GM12878 (cell line): Measurements from ENCODE around the gene CCS. TPM values are rescaled to one million over a fixed set of nuclear protein-coding genes. Genes with fewer than 3 reads are reported as not detected.

Experiments
- ATAC-seq: fragments of 200-7000 bp; cut with Tn5 transposase; 3 replicates; pipeline ENCODE4 v1.9.1; 2020; ENCODE audit warnings: mild to moderate bottlenecking, moderate library complexity
- BruUV-seq: library from RNA; stranded (reverse); fragments of 400-500 nt; replicated peaks from 2 replicates; lab custom pipeline; 2021; lab: Mats Ljungman, UMichigan
- CTCF ChIA-PET: fragments of 300-600 bp; sonication (Branson Sonifier 250); formaldehyde crosslinking; extraction: SDS; loops from one replicate; lab custom pipeline; 2021; ENCODE audit warnings: inconsistent platforms; lab: Yijun Ruan, JAX
- POLR2A ChIA-PET: fragments of 350-600 bp; formaldehyde crosslinking; extraction: SDS; loops from one replicate; lab custom pipeline; 2021; ENCODE audit warnings: inconsistent platforms; lab: Charles Lee
- RAD21 ChIA-PET: fragments of 300-600 bp; sonication (Branson Sonifier 250); formaldehyde crosslinking; loops from one replicate; lab custom pipeline; 2023; ENCODE audit warnings: antibody characterized with exemption; ENCODE audit not compliant: unreplicated experiment; lab: Charles Lee
- SMC1A ChIA-PET: fragments of 300-600 bp; sonication (Branson Sonifier 250); formaldehyde crosslinking; loops from one replicate; lab custom pipeline; 2023; ENCODE audit not compliant: unreplicated experiment, uncharacterized antibody; lab: Charles Lee
- DNase-seq: peaks from one replicate; pipeline ENCODE4 v3.0.0-alpha.2; 2011; ENCODE audit warnings: low read depth, low spot score
- FAIRE-seq: peaks from 3 replicates; lab custom pipeline; 2011; peaks lifted over from hg19 to GRCh38; lab: Jason Lieb, UNC
- H2AFZ ChIP-seq: 2 replicates; pipeline ENCODE4 v1.6.0; 2011; ENCODE audit warnings: low read depth, low read length, control low read depth; ENCODE audit not compliant: control insufficient read depth
- H3K27ac ChIP-seq: 2 replicates; pipeline ENCODE4 v1.5.1; 2011; ENCODE audit warnings: control low read depth; ENCODE audit not compliant: control insufficient read depth, insufficient read depth
- H3K27me3 ChIP-seq, 2 experiments: replicated peaks in 1 of 2; 2 replicates each; pipeline versions ENCODE4 v1.6.0 to v1.6.1; 2011; ENCODE audit warnings: low read length in 1 of 2; ENCODE audit not compliant: control insufficient read depth in 2 of 2, insufficient read depth in 2 of 2
- H3K36me3 ChIP-seq, 2 experiments: 2 replicates each; pipeline ENCODE4 v1.5.1; 2011; ENCODE audit warnings: low read length in 1 of 2; ENCODE audit not compliant: control insufficient read depth in 2 of 2, insufficient read depth in 2 of 2
- H3K4me1 ChIP-seq: 2 replicates; pipeline ENCODE4 v1.6.1; 2011; ENCODE audit warnings: mild to moderate bottlenecking, low read length, moderate library complexity, mixed read lengths; ENCODE audit not compliant: control insufficient read depth, insufficient read depth
- H3K4me2 ChIP-seq: 2 replicates; pipeline ENCODE4 v1.6.0; 2011; ENCODE audit warnings: control low read depth; ENCODE audit not compliant: control insufficient read depth, insufficient read depth
- H3K4me3 ChIP-seq: fragments of 200-600 bp; sonication (generic); 2 replicates; pipeline ENCODE4 v1.5.1; 2016
- H3K79me2 ChIP-seq: 2 replicates; pipeline ENCODE4 v1.6.0; 2011; ENCODE audit warnings: low read length; ENCODE audit not compliant: control insufficient read depth, insufficient read depth
- H3K9ac ChIP-seq: 2 replicates; pipeline ENCODE4 v1.8.0; 2011; ENCODE audit warnings: low read length, control low read depth, mixed read lengths; ENCODE audit not compliant: control insufficient read depth, insufficient read depth
- H3K9me3 ChIP-seq: replicated peaks from 3 replicates; pipeline ENCODE4 v1.5.1; 2011; ENCODE audit warnings: mild to moderate bottlenecking, low read length; ENCODE audit not compliant: control insufficient read depth, insufficient read depth
- H4K20me1 ChIP-seq: 2 replicates; pipeline ENCODE4 v1.6.0; 2011; ENCODE audit not compliant: control insufficient read depth, insufficient read depth
- CBX3 ChIP-seq: fragments of 200-600 bp; sonication (generic); IDR thresholded peaks from 2 replicates; pipeline ENCODE4 v1.6.1; 2016; ENCODE audit warnings: low read depth, borderline replicate concordance
- CREB1 ChIP-seq: IDR thresholded peaks from 2 replicates; pipeline ENCODE4 v1.6.1; 2012; ENCODE audit warnings: low read depth, mild to moderate bottlenecking, inconsistent platforms
- IKZF1 ChIP-seq: fragments of 450-650 bp; conservative IDR thresholded peaks from 2 replicates; pipeline ENCODE4 v1.6.1; 2017; ENCODE audit warnings: antibody characterized with exemption, mild to moderate bottlenecking
- KLF5 ChIP-seq: fragments of 450-650 bp; IDR thresholded peaks from 2 replicates; pipeline ENCODE4 v1.6.1; 2014; ENCODE audit warnings: mild to moderate bottlenecking; ENCODE audit not compliant: partially characterized antibody
- MTA2 ChIP-seq: fragments of 450-650 bp; IDR thresholded peaks from 2 replicates; pipeline ENCODE4 v1.6.1; 2016; ENCODE audit warnings: low read depth, mild to moderate bottlenecking, moderate library complexity
- SKIL ChIP-seq: fragments of 450-650 bp; IDR thresholded peaks from 2 replicates; pipeline ENCODE4 v1.6.1; 2017; ENCODE audit warnings: mild to moderate bottlenecking, low read depth, inconsistent platforms; ENCODE audit not compliant: poor library complexity, severe bottlenecking
- SPI1 ChIP-seq: IDR thresholded peaks from 2 replicates; pipeline ENCODE4 v1.6.1; 2011; ENCODE audit warnings: low read depth, mild to moderate bottlenecking, low read length, moderate library complexity, borderline replicate concordance; ENCODE audit not compliant: insufficient read depth
- ZNF24 ChIP-seq: fragments of 450-650 bp; IDR thresholded peaks from 2 replicates; pipeline ENCODE4 v1.6.1; 2017; ENCODE audit warnings: antibody characterized with exemption, mild to moderate bottlenecking
- WGBS: methylation state at CpG from one replicate; pipeline ENCODE4 v1.1.6; 2016; ENCODE audit warnings: low lambda C conversion rate; ENCODE audit not compliant: insufficient replicate concordance, insufficient coverage; ENCODE audit errors: missing lambda C conversion rate; 5-methylcytosine and 5-hydroxymethylcytosine counted together
- in situ Hi-C: fragments of 300-500 bp; cut with MboI; formaldehyde crosslinking; loops from 9 replicates; pipeline ENCODE4 v1.14.3; 2018; ENCODE audit warnings: mixed read lengths
- intact Hi-C: fragments of 100-400 bp; cut with micrococcal nuclease; formaldehyde crosslinking; loops from one replicate; pipeline ENCODE4 v1.14.2; 2022; ENCODE audit not compliant: unreplicated experiment
- polyA plus RNA-seq, 11 experiments: library from polyadenylated mRNA; depleted of rRNA in 4 of 11; unstranded in 6 of 11; stranded (reverse) in 5 of 11; fragments of >200 nt; fragmentation: Nextera tagmentation in 4 of 11; fragmentation: Illumina TruSeq in 1 of 11; extraction: Ambion mirVana in 4 of 11; extraction: Trizol in 1 of 11; gene quantifications; 1 replicate in 1 of 11; 2 replicates in 10 of 11; pipeline versions ENCODE4 v1.2.1 to v1.2.3, GENCODE V29; 2011 to 2016; ENCODE audit warnings: inconsistent platforms in 2 of 11, missing spikeins in 2 of 11, low read depth in 1 of 11
- total RNA-seq, 4 experiments: library from RNA; depleted of rRNA in 3 of 4; stranded (reverse); fragments of >200 nt in 3 of 4; fragmentation: Illumina TruSeq in 1 of 4; extraction: Trizol in 1 of 4; gene quantifications; 2 replicates each; pipeline versions ENCODE4 v1.2.1 to v1.2.3, GENCODE V29; 2013 to 2021

The CCS gene
- total and polyA plus RNA-seq, 10 of the 15 experiments (the other 5 are each of a cell fraction or from before 2014, with no cell fraction given) = 1.5 to 44.2 (median 30.6) TPM

DNA sequence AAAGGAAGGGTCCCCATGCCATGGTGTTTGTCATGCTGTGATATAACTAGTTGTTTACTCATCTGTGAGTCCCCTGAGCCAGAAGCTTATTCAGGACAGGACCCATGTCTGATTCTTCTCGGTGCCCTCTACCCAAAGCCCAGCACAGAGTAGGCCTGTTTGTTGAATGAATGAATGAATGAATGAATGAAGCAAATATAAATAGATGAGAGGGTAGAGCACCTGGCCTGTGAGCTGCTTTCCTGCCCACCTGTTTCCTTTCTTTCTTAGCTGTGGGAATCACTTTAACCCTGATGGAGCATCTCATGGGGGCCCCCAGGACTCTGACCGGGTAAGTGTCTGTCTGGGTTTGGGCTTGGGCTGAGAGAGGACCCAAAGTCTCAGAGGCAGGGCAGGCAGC is 7.2 kb downstream of the CCS start:
- RAD21 ChIA-PET = no interaction called here
- POLR2A ChIA-PET = interaction anchor here (0.6 to 2.4 kb wide), 5 partner anchors 8 to 134 kb away, joined by 3 to 7 read pairs (median 4); partner anchors contain the start of genes CCDC87, PELI3 and RBM14

DNA sequence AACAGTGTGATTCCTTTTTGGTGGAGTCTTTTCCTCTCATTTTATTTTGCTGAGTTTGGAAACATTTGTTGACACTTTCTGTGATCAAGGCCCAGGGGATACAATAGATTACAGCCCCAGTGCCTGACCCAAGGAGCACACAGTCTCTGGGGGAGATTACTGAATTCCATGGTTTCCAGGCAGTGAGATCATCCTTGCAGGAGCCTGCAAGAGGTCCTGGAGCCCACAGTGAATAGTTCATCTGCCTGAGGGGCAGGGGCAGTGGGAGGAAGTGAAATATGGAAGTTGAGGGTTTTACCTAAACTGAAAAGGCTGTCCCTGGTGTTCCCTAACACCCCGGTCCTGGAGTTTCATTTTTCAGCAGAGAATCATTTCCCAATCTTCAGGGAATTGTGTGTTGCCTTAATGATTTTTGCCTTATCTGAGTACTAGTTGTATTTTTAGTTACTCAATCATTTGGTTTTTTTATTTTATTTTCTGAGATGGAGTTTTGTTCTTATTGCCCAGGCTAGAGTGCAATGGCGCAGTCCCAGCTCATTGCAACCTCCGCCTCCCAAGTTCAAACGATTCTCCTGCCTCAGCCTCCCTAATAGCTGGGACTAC is 7.7 kb downstream of the CCS start:
- POLR2A ChIA-PET = interaction anchor here (0.9 to 2.4 kb wide), 3 partner anchors 9 to 16 kb away, joined by 4 to 7 read pairs (median 6); partner anchors contain the start of genes CCDC87 and RBM14

More for the DNA sequence above, 7.2 kb downstream of the CCS start:
- no peaks in the 10 kb centered on the region for H3K27me3 ChIP-seq
- DNase-seq (no peak), FAIRE-seq (no peak), ATAC-seq (no peak)
- H3K9me3 ChIP-seq = no peaks in the 10 kb centered on the region
- peaks cover 7% of the 10 kb centered on the region for H3K79me2 ChIP-seq
- ChIA-PET CTCF (interaction anchor here (2.1 kb wide), 1 partner anchor 8 kb away, joined by 4 read pairs; no protein-coding TSS in a partner anchor), SMC1A (interaction anchor here (0.9 to 1.0 kb wide), 2 partner anchors 11 to 20 kb away, joined by 3 read pairs; no protein-coding TSS in a partner anchor)
- intact Hi-C loops = no loop called here
- no peak overlapping the region for H2AFZ ChIP-seq
- no peak overlapping the region for H3K27ac ChIP-seq
- peaks cover 7% of the 10 kb centered on the region; the same call in 1 of the 2 replicates for H3K4me1 ChIP-seq
- in situ Hi-C loops = no loop called here
- H3K4me2 ChIP-seq = no peak overlapping the region
- H3K36me3 ChIP-seq = peaks cover 0 to 6% of the 10 kb centered on the region in 2 experiments; a peak in 1 of 4 replicates
- TF ChIP-seq ZNF24 (peak; percentile 62), CREB1 (no peak)
- H4K20me1 ChIP-seq = no peaks in the 10 kb centered on the region
- no TSS peak for BruUV-seq
- no peak overlapping the region for H3K9ac ChIP-seq
- WGBS = 21% methylated on average over 2 of the region's 2 CpGs
- no peak overlapping the region for H3K4me3 ChIP-seq

More for the DNA sequence above, 7.7 kb downstream of the CCS start:
- 73% methylated on average over 4 of the region's 4 CpGs for WGBS
- H3K27ac ChIP-seq = no peak overlapping the region
- H2AFZ ChIP-seq = no peak overlapping the region
- no peak for FAIRE-seq
- no peak for ATAC-seq
- H3K9ac ChIP-seq = no peak overlapping the region
- ChIA-PET SMC1A (interaction anchor here (0.9 to 1.0 kb wide), 2 partner anchors 12 to 21 kb away, joined by 3 read pairs; no protein-coding TSS in a partner anchor), RAD21 (no interaction called here), CTCF (interaction anchor here (2.1 kb wide), 1 partner anchor 9 kb away, joined by 4 read pairs; no protein-coding TSS in a partner anchor)
- no TSS peak for BruUV-seq
- no peaks in the 10 kb centered on the region for H4K20me1 ChIP-seq
- peaks cover 0 to 9% of the 10 kb centered on the region in 2 experiments; a peak in 3 of 4 replicates for H3K36me3 ChIP-seq
- DNase-seq = no peak
- no peaks in the 10 kb centered on the region for H3K27me3 ChIP-seq
- H3K4me1 ChIP-seq = peaks cover 7% of the 10 kb centered on the region; the same call in 1 of the 2 replicates
- H3K4me3 ChIP-seq = no peak overlapping the region
- TF ChIP-seq CBX3 = no peak
- 0 out of 2 replicates have a peak, but pooled peaks have one; percentile 15 for TF ChIP-seq IKZF1
- no peak for TF ChIP-seq MTA2
- no peak for TF ChIP-seq KLF5
- no peak for TF ChIP-seq SKIL
- peak; percentile 49; the same call in 1 of the 2 replicates for TF ChIP-seq SPI1
- no peak overlapping the region for H3K4me2 ChIP-seq
- H3K79me2 ChIP-seq = peaks cover 3% of the 10 kb centered on the region
- in situ Hi-C loops (no loop called here), intact Hi-C loops (no loop called here)
- no peaks in the 10 kb centered on the region for H3K9me3 ChIP-seq
